ENCODE results near the gene SCAI.

SCAI gene

DNA sequence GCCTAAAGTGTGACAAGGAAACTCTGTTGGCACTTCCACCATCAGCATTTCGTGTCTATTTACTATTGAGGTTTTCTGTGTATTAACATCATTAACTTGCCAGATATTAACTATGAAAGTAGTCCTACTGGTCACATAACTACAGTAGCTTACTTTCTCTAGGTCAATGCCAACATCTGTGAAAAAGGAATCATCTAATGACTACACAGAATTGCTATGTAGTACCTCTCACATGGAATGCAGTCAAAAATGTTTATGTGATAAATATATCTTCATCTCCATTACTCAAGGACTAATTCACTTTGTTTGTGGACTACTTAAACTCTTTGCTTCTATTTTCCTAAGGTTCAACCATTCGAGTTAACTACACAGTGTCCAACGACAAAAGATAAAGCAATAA lies 2.1 kb downstream of the SCAI start:
- H3K36me3 ChIP-seq (ENCODE audit: insufficient read depth, low read length) = peaks cover 3% of the 10 kb centered on the region; the same call in 1 of the 2 replicates
- TF ChIP-seq EZH2 (IDR thresholded peaks at IDR 0.05) (no peak), FOXP2 (optimal IDR thresholded peaks at IDR 0.05; ENCODE audit: control extremely low read depth, extremely low read length, insufficient read depth) (no peak), POLR2AphosphoS5 (IDR thresholded peaks at IDR 0.05; ENCODE audit: borderline replicate concordance, low read depth, low read length) (no peak)
- no peak for DNase-seq (ENCODE audit: low read depth, low spot score)

DNA sequence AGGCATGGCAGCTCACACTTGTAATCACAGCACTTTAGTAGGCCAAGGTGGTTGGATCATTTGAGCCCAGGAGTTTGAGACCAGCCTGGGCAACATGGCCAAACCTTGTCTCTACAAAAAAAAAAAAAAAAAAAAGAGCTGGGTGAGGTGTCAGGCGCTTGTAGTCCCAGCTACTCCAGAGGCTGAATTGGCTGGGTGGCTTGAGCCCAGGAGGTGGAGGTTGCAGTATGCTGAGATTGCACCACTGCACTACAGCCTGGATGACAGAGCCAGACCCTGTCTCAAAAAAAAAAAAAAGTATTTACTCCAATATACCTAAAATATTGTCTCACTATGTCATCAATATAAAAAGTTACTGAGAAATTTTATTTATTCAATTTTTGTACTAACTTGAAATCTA lies 2.8 kb downstream of the SCAI start:
- Histone ChIP-seq H3K9ac (ENCODE audit: insufficient read length) (no peak overlapping the region), H3K36me3 (ENCODE audit: insufficient read depth, low read length) (peaks cover 3% of the 10 kb centered on the region; the same call in 1 of the 2 replicates), H3K9me3 (ENCODE audit: low read depth, low read length) (no peaks in the 10 kb centered on the region), H3K4me3 (no peak overlapping the region), H3K27ac (no peak overlapping the region)
- DNase-seq (ENCODE audit: low read depth, low spot score) = no peak
- TF ChIP-seq FOXP2 (optimal IDR thresholded peaks at IDR 0.05; ENCODE audit: control extremely low read depth, extremely low read length, insufficient read depth) = no peak

More for the DNA sequence above, 2.1 kb downstream of the SCAI start:
- Histone ChIP-seq H3K9ac (ENCODE audit: insufficient read length) (no peak overlapping the region), H3K4me3 (no peak overlapping the region), H3K9me3 (ENCODE audit: low read depth, low read length) (no peaks in the 10 kb centered on the region), H3K27ac (no peak overlapping the region)

DNA sequence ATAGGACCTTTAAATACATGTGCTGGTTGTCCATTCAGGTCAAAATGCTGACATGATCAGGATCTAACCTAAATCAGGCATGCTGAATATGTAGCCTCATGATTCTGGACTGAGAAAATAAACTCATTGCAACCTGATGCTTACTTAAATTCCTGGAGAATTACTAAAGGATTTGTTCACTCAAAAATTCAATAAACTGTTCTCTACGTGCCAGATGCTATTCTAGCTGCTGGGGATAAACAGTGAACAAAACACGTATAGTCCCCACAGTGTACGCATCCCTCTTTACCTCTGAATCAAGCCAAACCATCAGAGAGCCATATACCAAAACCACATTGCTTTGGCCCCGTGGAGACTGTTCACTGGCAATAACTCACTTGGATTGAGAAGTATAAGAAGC lies 6.1 kb downstream of the SCAI start:
- no peaks in the 10 kb centered on the region; the same call in 1 of the 2 replicates for H3K9me3 ChIP-seq (ENCODE audit: low read depth, low read length)
- TF ChIP-seq FOXP2 (optimal IDR thresholded peaks at IDR 0.05; ENCODE audit: control extremely low read depth, extremely low read length, insufficient read depth) (no peak), POLR2AphosphoS5 (IDR thresholded peaks at IDR 0.05; ENCODE audit: borderline replicate concordance, low read depth, low read length) (no peak), EZH2 (IDR thresholded peaks at IDR 0.05) (no peak)
- no peak for DNase-seq (ENCODE audit: low read depth, low spot score)
- peaks cover 3% of the 10 kb centered on the region; the same call in 1 of the 2 replicates for H3K36me3 ChIP-seq (ENCODE audit: insufficient read depth, low read length)
- H3K27ac ChIP-seq = no peak overlapping the region
- no peak overlapping the region for H3K4me3 ChIP-seq
- no peak overlapping the region for H3K9ac ChIP-seq (ENCODE audit: insufficient read length)

DNA sequence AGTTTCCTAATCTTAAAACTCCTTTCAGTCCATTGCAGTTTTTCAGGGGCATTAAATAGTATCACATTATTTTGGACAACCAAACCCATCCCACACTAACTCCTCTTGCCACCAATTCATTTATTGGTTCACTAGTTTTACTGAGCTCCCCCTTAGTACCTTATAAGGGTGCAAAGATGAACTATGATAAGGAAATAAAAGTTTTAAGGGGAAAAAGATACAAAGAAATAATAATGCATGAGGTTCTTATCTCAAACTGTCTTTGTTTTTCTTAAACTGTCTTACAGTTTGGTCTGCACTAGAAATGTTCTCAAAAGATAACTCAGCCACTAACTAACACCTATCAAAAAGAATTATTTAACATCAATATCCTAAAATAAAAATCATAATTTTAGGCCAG lies 8.4 kb downstream of the SCAI start:
- no peak overlapping the region for H3K27ac ChIP-seq
- H3K36me3 ChIP-seq (ENCODE audit: insufficient read depth, low read length) = peaks cover 3% of the 10 kb centered on the region; the same call in 1 of the 2 replicates
- no peak overlapping the region for H3K9ac ChIP-seq (ENCODE audit: insufficient read length)
- no peak for TF ChIP-seq EZH2 (IDR thresholded peaks at IDR 0.05)
- TF ChIP-seq FOXP2 (optimal IDR thresholded peaks at IDR 0.05; ENCODE audit: control extremely low read depth, extremely low read length, insufficient read depth) = no peak
- TF ChIP-seq POLR2AphosphoS5 (IDR thresholded peaks at IDR 0.05; ENCODE audit: borderline replicate concordance, low read depth, low read length) = no peak
- no peak for DNase-seq (ENCODE audit: low read depth, low spot score)
- H3K9me3 ChIP-seq (ENCODE audit: low read depth, low read length) = no peaks in the 10 kb centered on the region; the same call in 1 of the 2 replicates
- no peak overlapping the region for H3K4me3 ChIP-seq

DNA sequence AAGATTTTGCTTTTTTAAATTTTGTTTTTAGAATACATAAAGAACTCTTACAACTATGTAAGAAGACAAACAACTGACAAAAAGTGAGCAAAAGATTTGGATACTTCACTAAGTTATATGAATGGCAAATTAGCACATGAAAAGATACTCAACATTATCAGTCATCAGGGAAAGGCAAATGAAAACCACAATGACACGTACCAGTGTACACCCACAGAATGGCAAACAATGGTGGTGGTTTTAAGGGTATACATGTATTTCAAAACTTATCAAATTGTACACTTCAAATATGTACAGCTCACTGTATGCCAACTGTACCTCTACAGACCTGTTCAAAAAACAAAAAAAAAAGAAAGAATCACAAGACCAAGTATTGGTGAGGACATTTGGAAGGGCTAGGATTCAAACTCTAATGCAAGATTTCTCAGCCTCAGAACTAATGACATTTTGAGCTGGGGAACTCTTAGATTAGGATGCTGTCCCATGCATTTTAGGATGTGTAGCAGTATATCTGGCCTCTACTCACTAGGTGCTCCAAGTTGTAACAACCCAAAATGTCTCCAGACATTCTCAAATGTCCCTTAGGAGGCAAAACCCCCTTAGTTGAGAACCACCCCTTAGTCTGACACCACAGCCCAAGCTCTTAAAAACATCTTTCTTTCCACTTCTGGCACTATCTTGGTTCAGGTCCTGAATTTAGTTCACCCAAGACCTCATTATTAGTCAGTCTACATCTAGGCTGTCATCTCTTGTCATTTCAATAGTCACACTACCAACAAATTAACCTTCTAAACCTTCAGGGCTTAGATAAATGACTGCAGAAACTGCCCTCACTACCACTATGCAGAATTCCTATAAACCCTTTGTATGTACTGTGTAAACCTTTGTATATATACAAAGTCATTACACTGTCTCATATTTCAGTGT lies 9.7 kb downstream of the SCAI start:
- no peak overlapping the region for H3K4me3 ChIP-seq
- H3K9ac ChIP-seq (ENCODE audit: insufficient read length) = no peak overlapping the region
- no peak for DNase-seq (ENCODE audit: low read depth, low spot score)
- H3K36me3 ChIP-seq (ENCODE audit: insufficient read depth, low read length) = no peaks in the 10 kb centered on the region
- no peak overlapping the region for H3K27ac ChIP-seq
- H3K9me3 ChIP-seq (ENCODE audit: low read depth, low read length) = no peaks in the 10 kb centered on the region; the same call in 1 of the 2 replicates
- no peak for TF ChIP-seq FOXP2 (optimal IDR thresholded peaks at IDR 0.05; ENCODE audit: control extremely low read depth, extremely low read length, insufficient read depth)
- no peak for TF ChIP-seq POLR2AphosphoS5 (IDR thresholded peaks at IDR 0.05; ENCODE audit: borderline replicate concordance, low read depth, low read length)
- TF ChIP-seq EZH2 (IDR thresholded peaks at IDR 0.05) = no peak

DNA sequence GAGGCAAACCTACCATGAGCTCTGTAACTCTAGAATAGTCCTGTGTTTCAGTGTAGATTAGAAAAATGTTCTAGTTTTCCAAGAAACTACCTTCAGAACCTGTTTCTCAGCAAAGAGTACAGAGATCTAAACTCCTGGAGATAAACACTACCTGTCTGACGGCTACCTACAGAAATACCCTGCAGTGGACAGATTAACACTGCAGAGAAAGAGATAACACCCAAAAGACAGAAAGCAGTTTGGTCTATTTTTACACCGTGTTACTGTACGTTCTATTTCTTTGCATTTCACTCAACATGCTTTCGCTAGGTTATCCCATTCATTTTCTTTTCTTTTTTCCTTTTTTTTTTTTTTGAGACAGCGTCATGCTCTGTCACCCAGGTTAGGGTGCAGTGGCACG lies 11.6 kb downstream of the SCAI start:
- H3K27ac ChIP-seq = no peak overlapping the region
- TF ChIP-seq FOXP2 (optimal IDR thresholded peaks at IDR 0.05; ENCODE audit: control extremely low read depth, extremely low read length, insufficient read depth) (no peak), EZH2 (IDR thresholded peaks at IDR 0.05) (no peak), POLR2AphosphoS5 (IDR thresholded peaks at IDR 0.05; ENCODE audit: borderline replicate concordance, low read depth, low read length) (no peak)

DNA sequence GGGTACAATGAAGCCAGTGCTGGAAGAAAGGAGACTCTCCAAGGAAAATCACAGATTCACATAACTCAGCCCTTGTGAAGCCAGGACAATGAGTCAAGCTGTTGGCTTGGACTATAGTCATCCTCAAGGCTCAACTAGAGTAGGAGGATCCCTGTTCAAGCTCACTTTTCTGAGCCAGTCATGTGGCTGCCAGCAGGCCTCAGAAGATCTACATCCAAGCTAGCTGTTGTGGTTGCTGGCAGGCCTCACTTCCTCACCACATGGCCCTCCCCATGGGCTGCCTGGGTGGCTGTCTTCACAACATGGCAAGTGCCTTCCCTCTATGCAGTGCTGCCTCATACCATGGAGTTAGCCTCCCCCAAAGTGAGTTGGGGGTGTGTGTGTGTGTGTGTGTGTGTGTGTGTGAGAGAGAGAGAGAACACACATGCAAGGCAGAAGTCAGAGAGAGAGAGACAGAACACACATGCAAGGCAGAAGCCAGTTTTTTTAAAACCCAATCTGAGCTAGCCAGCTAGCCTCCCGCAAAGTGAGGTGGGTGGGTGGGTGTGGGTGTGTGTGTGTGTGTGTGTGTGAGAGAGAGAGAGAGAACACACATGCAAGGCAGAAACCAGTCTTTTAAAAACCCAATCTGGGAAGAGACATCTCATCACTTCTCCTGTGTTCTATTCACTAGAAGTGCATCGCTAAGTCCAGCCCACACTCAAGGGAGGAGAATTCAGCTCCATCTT lies 17.1 kb downstream of the SCAI start:
- Histone ChIP-seq H3K9me3 (ENCODE audit: low read depth, low read length) (no peaks in the 10 kb centered on the region), H3K27ac (peak overlapping the region; percentile 70; the same call in 1 of the 2 replicates), H3K36me3 (ENCODE audit: insufficient read depth, low read length) (no peaks in the 10 kb centered on the region), H3K4me3 (no peak overlapping the region), H3K9ac (ENCODE audit: insufficient read length) (no peak overlapping the region)
- TF ChIP-seq POLR2AphosphoS5 (IDR thresholded peaks at IDR 0.05; ENCODE audit: borderline replicate concordance, low read depth, low read length) (no peak), EZH2 (IDR thresholded peaks at IDR 0.05) (no peak), FOXP2 (optimal IDR thresholded peaks at IDR 0.05; ENCODE audit: control extremely low read depth, extremely low read length, insufficient read depth) (no peak)
- DNase-seq (ENCODE audit: low read depth, low spot score) = no peak

More for the DNA sequence above, 11.6 kb downstream of the SCAI start:
- Histone ChIP-seq H3K9me3 (ENCODE audit: low read depth, low read length) (no peaks in the 10 kb centered on the region; the same call in 1 of the 2 replicates), H3K4me3 (no peak overlapping the region), H3K36me3 (ENCODE audit: insufficient read depth, low read length) (no peaks in the 10 kb centered on the region), H3K9ac (ENCODE audit: insufficient read length) (no peak overlapping the region)
- DNase-seq (ENCODE audit: low read depth, low spot score) = no peak

DNA sequence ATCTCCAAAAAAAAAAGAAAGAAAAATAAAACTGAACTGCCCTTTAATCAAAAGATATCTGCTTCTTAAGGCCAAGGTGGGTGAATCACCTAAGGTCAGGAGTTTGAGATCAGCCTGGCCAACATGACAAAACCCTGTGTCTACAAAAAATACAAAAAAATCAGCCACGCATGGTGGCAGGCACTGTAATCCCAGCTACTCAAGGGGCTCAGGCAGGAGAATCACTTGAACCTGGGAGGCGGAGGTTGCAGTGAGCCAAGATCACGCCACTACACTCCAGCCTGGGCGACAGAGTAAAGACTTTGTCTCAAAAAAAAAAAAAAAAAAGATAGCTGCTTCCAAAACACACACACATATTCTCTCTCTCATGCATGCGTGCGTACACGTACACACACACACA lies 17.8 kb downstream of the SCAI start:
- H3K36me3 ChIP-seq (ENCODE audit: insufficient read depth, low read length) = no peaks in the 10 kb centered on the region
- H3K9ac ChIP-seq (ENCODE audit: insufficient read length) = no peak overlapping the region
- no peak overlapping the region for H3K27ac ChIP-seq
- H3K4me3 ChIP-seq = no peak overlapping the region
- no peak for TF ChIP-seq POLR2AphosphoS5 (IDR thresholded peaks at IDR 0.05; ENCODE audit: borderline replicate concordance, low read depth, low read length)
- TF ChIP-seq EZH2 (IDR thresholded peaks at IDR 0.05) = no peak
- no peak for TF ChIP-seq FOXP2 (optimal IDR thresholded peaks at IDR 0.05; ENCODE audit: control extremely low read depth, extremely low read length, insufficient read depth)
- H3K9me3 ChIP-seq (ENCODE audit: low read depth, low read length) = no peaks in the 10 kb centered on the region
- no peak for DNase-seq (ENCODE audit: low read depth, low spot score)

Data from SK-N-MC (cell line).